CD14-positive monocyte (primary cell): ENCODE results near the gene ROBO1. TPM values are rescaled to one million over a fixed set of nuclear protein-coding genes. Genes with fewer than 3 reads are reported as not detected.

Source experiments
- DNase-seq, 3 donors: peaks; one replicate each; pipeline ENCODE4 v3.0.0-alpha.2; 2011 to 2022
- H2AFZ ChIP-seq: 2 replicates; pipeline ENCODE4 v1.6.0; 2012; ENCODE audit warnings: mild to moderate bottlenecking, low read depth, low read length, inconsistent platforms; ENCODE audit not compliant: insufficient read depth, poor library complexity, severe bottlenecking
- H3K27ac ChIP-seq, 2 donors: 1 replicate in 1 of 2; 2 replicates in 1 of 2; pipeline ENCODE4 v1.5.1; 2012 to 2013; ENCODE audit warnings: low read length in 2 of 2, control low read depth in 1 of 2, inconsistent platforms in 1 of 2, low read depth in 1 of 2, mild to moderate bottlenecking in 1 of 2
- H3K27me3 ChIP-seq, 2 donors: one replicate each; pipeline versions ENCODE4 v1.6.0 to v1.6.1; 2011 to 2013; ENCODE audit warnings: low read length in 2 of 2; ENCODE audit not compliant: control insufficient read depth in 2 of 2, insufficient read depth in 2 of 2
- H3K36me3 ChIP-seq, 2 donors: replicated peaks in 1 of 2; 1 replicate in 1 of 2; 2 replicates in 1 of 2; pipeline versions ENCODE4 v1.5.1 to v1.6.1; 2012 to 2013; ENCODE audit warnings: low read length in 2 of 2, control low read depth in 1 of 2, inconsistent platforms in 1 of 2, mild to moderate bottlenecking in 1 of 2; ENCODE audit not compliant: insufficient read depth in 2 of 2, control insufficient read depth in 1 of 2
- H3K4me1 ChIP-seq, 2 donors: 1 replicate in 1 of 2; 2 replicates in 1 of 2; pipeline versions ENCODE4 v1.5.1 to v1.6.1; 2012 to 2013; ENCODE audit warnings: low read length in 2 of 2, control low read depth in 1 of 2, inconsistent platforms in 1 of 2, mild to moderate bottlenecking in 1 of 2, moderate library complexity in 1 of 2; ENCODE audit not compliant: insufficient read depth in 2 of 2, control insufficient read depth in 1 of 2
- H3K4me2 ChIP-seq: replicated peaks from 2 replicates; pipeline ENCODE3; 2012; ENCODE audit warnings: low read length, moderate library complexity, mild to moderate bottlenecking; ENCODE audit not compliant: poor library complexity, severe bottlenecking; ENCODE audit errors: extremely low read depth
- H3K4me3 ChIP-seq, 3 experiments: fragments of 200-600 bp in 1 of 3; sonication (generic) in 1 of 3; replicated peaks in 1 of 3; 1 replicate in 2 of 3; 2 replicates in 1 of 3; pipeline ENCODE4 v1.5.1; 2011 to 2013; ENCODE audit warnings: low read length in 3 of 3, mild to moderate bottlenecking in 3 of 3, control low read depth in 2 of 3, low read depth in 2 of 3, inconsistent platforms in 1 of 3, moderate library complexity in 1 of 3
- H3K79me2 ChIP-seq: 2 replicates; pipeline ENCODE4 v1.6.0; 2012; ENCODE audit warnings: mild to moderate bottlenecking, control low read depth, inconsistent platforms, low read length, moderate library complexity; ENCODE audit not compliant: insufficient read depth
- H3K9ac ChIP-seq: 2 replicates; pipeline ENCODE4 v1.6.0; 2017; ENCODE audit warnings: low read length, mild to moderate bottlenecking; ENCODE audit not compliant: insufficient read depth, poor library complexity, severe bottlenecking
- H3K9me3 ChIP-seq, 2 donors: replicated peaks in 1 of 2; 1 replicate in 1 of 2; 2 replicates in 1 of 2; pipeline versions ENCODE4 v1.5.1 to v1.6.1; 2012 to 2013; ENCODE audit warnings: low read length in 2 of 2, control low read depth in 1 of 2; ENCODE audit not compliant: control insufficient read depth in 1 of 2, insufficient read depth in 1 of 2
- H4K20me1 ChIP-seq: 2 replicates; pipeline ENCODE4 v1.6.0; 2012; ENCODE audit warnings: mild to moderate bottlenecking, low read length, control low read depth, moderate library complexity; ENCODE audit not compliant: insufficient read depth
- H3K27ac Mint-ChIP-seq, 7 donors: one replicate each; pipeline ENCODE4 v1.8.0; 2020; ENCODE audit warnings: mild to moderate bottlenecking in 7 of 7, mixed read lengths in 7 of 7, moderate library complexity in 6 of 7, inconsistent platforms in 2 of 7
- H3K27me3 Mint-ChIP-seq, 3 donors: one replicate each; pipeline ENCODE4 v1.8.0; 2021 to 2022; ENCODE audit warnings: low read depth in 3 of 3, mild to moderate bottlenecking in 3 of 3, mixed read lengths in 3 of 3, moderate library complexity in 3 of 3, inconsistent platforms in 1 of 3
- H3K36me3 Mint-ChIP-seq, 2 donors: one replicate each; pipeline ENCODE4 v1.8.0; 2020; ENCODE audit warnings: mixed read lengths in 2 of 2, inconsistent platforms in 1 of 2, mild to moderate bottlenecking in 1 of 2
- H3K4me1 Mint-ChIP-seq: one replicate; pipeline ENCODE4 v1.8.0; 2020; ENCODE audit warnings: mild to moderate bottlenecking, mixed read lengths
- H3K4me3 Mint-ChIP-seq, 2 donors: one replicate each; pipeline ENCODE4 v1.8.0; 2020; ENCODE audit warnings: mild to moderate bottlenecking in 2 of 2, mixed read lengths in 2 of 2, moderate library complexity in 1 of 2
- H3K9me3 Mint-ChIP-seq, 7 donors: one replicate each; pipeline ENCODE4 v1.8.0; 2020 to 2022; ENCODE audit warnings: mixed read lengths in 7 of 7, mild to moderate bottlenecking in 6 of 7, moderate library complexity in 6 of 7, inconsistent platforms in 2 of 7
- WGBS: methylation state at CpG from one replicate; pipeline ENCODE4 v1.1.5; 2013; ENCODE audit warnings: missing lambda C conversion rate; ENCODE audit not compliant: insufficient coverage; 5-methylcytosine and 5-hydroxymethylcytosine counted together
- intact Hi-C, 2 donors: fragments of 100-400 bp; cut with micrococcal nuclease; formaldehyde crosslinking; loops; one replicate each; pipeline versions ENCODE4 v1.15.0 to v1.15.1; 2023
- polyA plus RNA-seq, 3 donors: library from polyadenylated mRNA; depleted of rRNA in 1 of 3; unstranded in 2 of 3; stranded (reverse) in 1 of 3; fragments of 300-500 nt in 2 of 3; fragments of >200 nt in 1 of 3; fragmentation: Illumina TruSeq in 2 of 3; gene quantifications; 1 replicate in 2 of 3; 2 replicates in 1 of 3; pipeline ENCODE4 v1.2.3, GENCODE V29; 2012 to 2021
- TF ChIP-seq, protein P1 (sequence below): fragments of 200-600 bp; IDR thresholded peaks from one replicate; pipeline ENCODE4 v1.8.0; 2022; ENCODE audit warnings: antibody characterized with exemption, mild to moderate bottlenecking

ROBO1 gene
- polyA plus RNA-seq, 3 donors = 0.09 to 0.10 TPM; not detected in 1

DNA sequence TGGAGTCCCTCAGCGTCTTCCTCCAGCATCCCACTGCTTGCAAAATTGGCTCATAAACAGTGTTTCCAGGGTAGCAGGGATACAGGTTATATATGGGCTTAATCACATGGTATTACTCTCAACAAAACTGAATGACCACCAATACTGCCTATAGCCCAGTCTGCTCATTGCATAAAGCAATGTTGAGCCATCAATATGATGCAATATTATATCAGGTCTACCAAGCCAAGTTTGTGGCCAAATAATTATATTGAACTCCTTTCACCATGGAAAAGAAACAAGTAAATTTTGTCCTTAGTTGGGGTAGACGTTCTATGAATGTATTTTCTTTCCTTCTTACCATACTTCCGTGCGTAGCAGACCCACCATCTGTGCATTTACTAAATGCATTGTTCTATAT lies 652.3 kb downstream of the ROBO1 start:
- no peak for DNase-seq
- Histone ChIP-seq H4K20me1 (no peaks in the 10 kb centered on the region), H2AFZ (no peak overlapping the region), H3K27ac (no peak overlapping the region), H3K4me3 (no peak overlapping the region), H3K9me3 (no peaks in the 10 kb centered on the region), H3K4me1 (no peaks in the 10 kb centered on the region), H3K9ac (no peak overlapping the region), H3K36me3 (no peaks in the 10 kb centered on the region), H3K27me3 (no peaks in the 10 kb centered on the region), H3K4me2 (no peak overlapping the region), H3K79me2 (no peaks in the 10 kb centered on the region)
- H3K9me3 Mint-ChIP-seq = peaks cover 0 to 5% (median 0%) of the 10 kb centered on the region in 7 donors
- no peak overlapping the region for H3K4me3 Mint-ChIP-seq
- no peak overlapping the region for H3K27ac Mint-ChIP-seq
- intact Hi-C loops = no loop called here
- WGBS = no CpG with 5 or more reads among the region's 4 CpGs
- H3K27me3 Mint-ChIP-seq = peaks cover 0 to 3% (median 0%) of the 10 kb centered on the region in 3 donors
- H3K4me1 Mint-ChIP-seq = no peaks in the 10 kb centered on the region
- TF ChIP-seq, protein P1, sequence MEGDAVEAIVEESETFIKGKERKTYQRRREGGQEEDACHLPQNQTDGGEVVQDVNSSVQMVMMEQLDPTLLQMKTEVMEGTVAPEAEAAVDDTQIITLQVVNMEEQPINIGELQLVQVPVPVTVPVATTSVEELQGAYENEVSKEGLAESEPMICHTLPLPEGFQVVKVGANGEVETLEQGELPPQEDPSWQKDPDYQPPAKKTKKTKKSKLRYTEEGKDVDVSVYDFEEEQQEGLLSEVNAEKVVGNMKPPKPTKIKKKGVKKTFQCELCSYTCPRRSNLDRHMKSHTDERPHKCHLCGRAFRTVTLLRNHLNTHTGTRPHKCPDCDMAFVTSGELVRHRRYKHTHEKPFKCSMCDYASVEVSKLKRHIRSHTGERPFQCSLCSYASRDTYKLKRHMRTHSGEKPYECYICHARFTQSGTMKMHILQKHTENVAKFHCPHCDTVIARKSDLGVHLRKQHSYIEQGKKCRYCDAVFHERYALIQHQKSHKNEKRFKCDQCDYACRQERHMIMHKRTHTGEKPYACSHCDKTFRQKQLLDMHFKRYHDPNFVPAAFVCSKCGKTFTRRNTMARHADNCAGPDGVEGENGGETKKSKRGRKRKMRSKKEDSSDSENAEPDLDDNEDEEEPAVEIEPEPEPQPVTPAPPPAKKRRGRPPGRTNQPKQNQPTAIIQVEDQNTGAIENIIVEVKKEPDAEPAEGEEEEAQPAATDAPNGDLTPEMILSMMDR = no peak
- no peaks in the 10 kb centered on the region for H3K36me3 Mint-ChIP-seq

DNA sequence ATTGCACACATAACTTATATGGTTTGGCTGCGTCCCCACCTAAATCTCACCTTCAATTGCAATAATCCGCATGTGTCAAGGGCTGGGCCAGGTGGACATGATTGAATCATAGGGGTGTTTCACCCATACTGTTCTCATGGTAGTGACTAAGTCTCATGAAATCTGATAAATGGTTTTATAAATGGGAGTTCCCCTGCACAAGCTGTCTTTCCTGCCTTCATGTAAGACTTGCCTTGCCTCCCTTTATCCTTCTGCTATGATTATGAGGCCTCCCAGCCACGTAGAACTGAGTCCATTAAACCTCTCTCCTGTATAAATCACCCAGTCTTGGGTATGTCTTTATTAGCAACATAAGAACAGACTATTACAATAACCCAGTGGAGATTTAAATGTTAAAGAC lies 653.9 kb downstream of the ROBO1 start:
- intact Hi-C loops = no loop called here
- H3K79me2 ChIP-seq = no peaks in the 10 kb centered on the region
- H3K4me3 ChIP-seq = no peak overlapping the region
- no peaks in the 10 kb centered on the region for H3K9me3 ChIP-seq
- H4K20me1 ChIP-seq = no peaks in the 10 kb centered on the region
- H3K36me3 ChIP-seq = no peaks in the 10 kb centered on the region
- H3K4me2 ChIP-seq = no peak overlapping the region
- H3K9ac ChIP-seq = no peak overlapping the region
- WGBS = no CpG with 5 or more reads among the region's 3 CpGs
- TF ChIP-seq, protein P1 = no peak
- Mint-ChIP-seq H3K4me1 (no peaks in the 10 kb centered on the region), H3K36me3 (no peaks in the 10 kb centered on the region), H3K27me3 (peaks cover 0 to 3% (median 0%) of the 10 kb centered on the region in 3 donors), H3K4me3 (no peak overlapping the region), H3K9me3 (peaks cover 0 to 5% (median 0%) of the 10 kb centered on the region in 7 donors), H3K27ac (no peak overlapping the region)
- no peak overlapping the region for H3K27ac ChIP-seq
- H3K27me3 ChIP-seq = no peaks in the 10 kb centered on the region
- DNase-seq = no peak
- no peaks in the 10 kb centered on the region for H3K4me1 ChIP-seq
- H2AFZ ChIP-seq = no peak overlapping the region
